HepG2 (cell line): Measurements from ENCODE around the gene PLEKHA5. TPM values are rescaled to one million over a fixed set of nuclear protein-coding genes. Genes with fewer than 3 reads are reported as not detected.

Source experiments
- ATAC-seq: fragments of 200-7000 bp; cut with Tn5 transposase; 3 replicates; pipeline ENCODE4 v1.9.1; 2020; ENCODE audit warnings: mild to moderate bottlenecking, moderate library complexity
- BruUV-seq: library from RNA; stranded (reverse); fragments of 400-500 nt; replicated peaks from 2 replicates; lab custom pipeline; 2021; lab: Mats Ljungman, UMichigan
- CTCF ChIA-PET: fragments of 300-600 bp; formaldehyde crosslinking; extraction: SDS; loops from one replicate; lab custom pipeline; 2021; ENCODE audit warnings: low total read pairs, inconsistent platforms, low intra/inter-chr PET ratio; lab: Yijun Ruan, JAX
- POLR2A ChIA-PET: fragments of 350-600 bp; sonication (Branson Sonifier 250); formaldehyde crosslinking; loops from one replicate; lab custom pipeline; 2020; ENCODE audit warnings: antibody characterized with exemption, inconsistent platforms; lab: Yijun Ruan, JAX
- DNase-seq: peaks from one replicate; pipeline ENCODE4 v3.0.0-alpha.2; 2015; ENCODE audit warnings: low spot score
- FAIRE-seq: peaks from 3 replicates; lab custom pipeline; 2011; peaks lifted over from hg19 to GRCh38; lab: Jason Lieb, UNC
- H2AFZ ChIP-seq: one replicate; pipeline ENCODE4 v1.6.1; 2011; ENCODE audit warnings: low read length, inconsistent platforms
- H3K27ac ChIP-seq: fragments of 300-600 bp; 3 replicates; pipeline ENCODE4 v1.8.0; 2011; ENCODE audit warnings: mixed run types, mild to moderate bottlenecking, mixed read lengths, low read length, inconsistent platforms; ENCODE audit not compliant: insufficient read depth; ENCODE audit errors: extremely low read length
- H3K27me3 ChIP-seq, 2 experiments: fragments of 200-600 bp in 1 of 2; 2 replicates in 1 of 2; 3 replicates in 1 of 2; pipeline versions ENCODE4 v1.6.0 to v1.8.0; 2011; ENCODE audit warnings: low read length in 2 of 2, mild to moderate bottlenecking in 2 of 2, moderate library complexity in 2 of 2, inconsistent platforms in 1 of 2; ENCODE audit not compliant: insufficient read depth in 2 of 2, control insufficient read depth in 1 of 2
- H3K36me3 ChIP-seq, 2 experiments: fragments of 200-600 bp in 1 of 2; replicated peaks in 1 of 2; 2 replicates in 1 of 2; 3 replicates in 1 of 2; pipeline versions ENCODE4 v1.5.1 to v1.8.0; 2011; ENCODE audit warnings: low read length in 2 of 2, inconsistent platforms in 1 of 2; ENCODE audit not compliant: insufficient read depth in 2 of 2, control insufficient read depth in 1 of 2
- H3K4me1 ChIP-seq: 2 replicates; pipeline ENCODE4 v1.5.1; 2012; ENCODE audit warnings: low read length, inconsistent platforms; ENCODE audit not compliant: insufficient read depth
- H3K4me2 ChIP-seq: 2 replicates; pipeline ENCODE4 v1.6.0; 2011; ENCODE audit warnings: low read depth, low read length, inconsistent platforms
- H3K4me3 ChIP-seq, 3 experiments: fragments of 200-600 bp in 1 of 3; sonication (generic), shearing (Covaris generic) in 1 of 3; replicated peaks in 1 of 3; 2 replicates each; pipeline ENCODE4 v1.5.1; 2011 to 2016; ENCODE audit warnings: low read length in 3 of 3, inconsistent platforms in 2 of 3, low read depth in 2 of 3, mild to moderate bottlenecking in 2 of 3, control low read depth in 1 of 3, mixed read lengths in 1 of 3; ENCODE audit not compliant: insufficient read depth in 1 of 3
- H3K79me2 ChIP-seq: one replicate; pipeline ENCODE4 v1.6.1; 2011; ENCODE audit warnings: low read length, inconsistent platforms; ENCODE audit not compliant: insufficient read depth
- H3K9ac ChIP-seq: 2 replicates; pipeline ENCODE4 v1.6.0; 2011; ENCODE audit warnings: mild to moderate bottlenecking, low read depth, low read length, inconsistent platforms; ENCODE audit not compliant: insufficient read depth
- H3K9me3 ChIP-seq: 2 replicates; pipeline ENCODE4 v1.5.1; 2012; ENCODE audit warnings: mild to moderate bottlenecking, low read length
- H4K20me1 ChIP-seq: 2 replicates; pipeline ENCODE4 v1.6.0; 2011; ENCODE audit warnings: inconsistent platforms, mild to moderate bottlenecking, low read length, moderate library complexity; ENCODE audit not compliant: insufficient read depth
- BHLHE40 ChIP-seq: IDR thresholded peaks from 2 replicates; pipeline ENCODE4 v1.6.1; 2011; ENCODE audit warnings: low read length, improper control_type of control experiment
- DRAP1 ChIP-seq: IDR thresholded peaks from 2 replicates; pipeline ENCODE4 v1.6.1; 2016; ENCODE audit warnings: missing genetic modification reagents, missing compliant biosample characterization
- HOXA3 ChIP-seq: sonication (generic); formaldehyde crosslinking; IDR thresholded peaks from 2 replicates; pipeline ENCODE4 v1.5.0; 2020; ENCODE audit warnings: missing genetic modification reagents
- KAT8 ChIP-seq: IDR thresholded peaks from 2 replicates; pipeline ENCODE4 v1.6.1; 2016; ENCODE audit warnings: missing genetic modification reagents, missing compliant biosample characterization
- LCORL ChIP-seq, 2 experiments: fragments of 450-650 bp in 1 of 2; sonication (generic) in 1 of 2; formaldehyde crosslinking in 1 of 2; IDR thresholded peaks; 2 replicates each; pipeline versions ENCODE4 v1.5.0 to v1.6.1; 2017 to 2020; ENCODE audit warnings: antibody characterized with exemption in 1 of 2, missing genetic modification reagents in 1 of 2
- MBD4 ChIP-seq: IDR thresholded peaks from 2 replicates; pipeline ENCODE4 v1.6.1; 2012; ENCODE audit warnings: low read length, inconsistent platforms, borderline replicate concordance
- SAFB2 ChIP-seq: sonication (generic); formaldehyde crosslinking; IDR thresholded peaks from 2 replicates; pipeline ENCODE4 v1.5.1; 2020; ENCODE audit warnings: missing genetic modification reagents, low read depth, mild to moderate bottlenecking, borderline replicate concordance
- SP1 ChIP-seq, 2 experiments: fragments of 450-650 bp in 1 of 2; sonication (generic) in 1 of 2; formaldehyde crosslinking in 1 of 2; IDR thresholded peaks; 2 replicates each; pipeline versions ENCODE4 v1.4.0 to v1.6.1; 2016 to 2020; ENCODE audit warnings: missing genetic modification reagents in 1 of 2
- TCF7L2 ChIP-seq: IDR thresholded peaks from 2 replicates; pipeline ENCODE4 v1.6.1; 2011; ENCODE audit warnings: mild to moderate bottlenecking, low read depth, low read length, moderate library complexity
- TFDP2 ChIP-seq: sonication (generic); formaldehyde crosslinking; IDR thresholded peaks from 2 replicates; pipeline ENCODE4 v1.4.0; 2020; ENCODE audit warnings: missing genetic modification reagents
- TRIM22 ChIP-seq: fragments of 450-650 bp; IDR thresholded peaks from 2 replicates; pipeline ENCODE4 v1.6.1; 2017
- XRCC5 ChIP-seq: fragments of 200-400 bp; formaldehyde crosslinking; optimal IDR thresholded peaks from 2 replicates; pipeline ENCODE3; 2017; ENCODE audit warnings: mild to moderate bottlenecking, low read length
- ZFP62 ChIP-seq: sonication (generic); formaldehyde crosslinking; IDR thresholded peaks from 2 replicates; pipeline ENCODE4 v1.4.0; 2020; ENCODE audit warnings: missing genetic modification reagents
- ZNF251 ChIP-seq: sonication (generic); formaldehyde crosslinking; IDR thresholded peaks from 2 replicates; pipeline ENCODE4 v1.9.0; 2021; ENCODE audit warnings: mild to moderate bottlenecking, missing genetic modification reagents
- ZNF264 ChIP-seq: sonication (generic); formaldehyde crosslinking; IDR thresholded peaks from 2 replicates; pipeline ENCODE4 v1.4.0; 2020; ENCODE audit warnings: missing genetic modification reagents
- ZNF605 ChIP-seq: sonication (generic); formaldehyde crosslinking; IDR thresholded peaks from 2 replicates; pipeline ENCODE4 v1.8.0; 2022; ENCODE audit warnings: mild to moderate bottlenecking, missing genetic modification reagents
- ZNF670 ChIP-seq: sonication (generic); formaldehyde crosslinking; IDR thresholded peaks from 2 replicates; pipeline ENCODE4 v1.8.0; 2022; ENCODE audit warnings: mild to moderate bottlenecking, missing genetic modification reagents, borderline replicate concordance
- ZNF678 ChIP-seq: sonication (generic); formaldehyde crosslinking; IDR thresholded peaks from 2 replicates; pipeline ENCODE4 v1.4.0; 2020; ENCODE audit warnings: mild to moderate bottlenecking, missing genetic modification reagents
- ZNF7 ChIP-seq: IDR thresholded peaks from 2 replicates; pipeline ENCODE4 v1.6.1; 2016; ENCODE audit warnings: missing biosample characterization, missing genetic modification reagents
- ZNF879 ChIP-seq: sonication (generic); formaldehyde crosslinking; IDR thresholded peaks from 2 replicates; pipeline ENCODE4 v1.8.1; 2023; ENCODE audit warnings: missing genetic modification reagents
- WGBS: methylation state at CpG from one replicate; pipeline ENCODE4 v1.1.6; 2017; ENCODE audit warnings: low lambda C conversion rate; 5-methylcytosine and 5-hydroxymethylcytosine counted together
- in situ Hi-C: cut with HindIII; loops from 2 replicates; pipeline ENCODE4 v1.10.0; 2017; ENCODE audit warnings: low pct_unique_long_range_greater_than_20kb; ENCODE audit not compliant: extremely low pct_ligation_motif_present
- intact Hi-C: fragments of 100-400 bp; cut with micrococcal nuclease; formaldehyde crosslinking; loops from one replicate; pipeline ENCODE4 v1.10.0; 2022; ENCODE audit not compliant: unreplicated experiment
- polyA plus RNA-seq, 8 experiments: library from polyadenylated mRNA; depleted of rRNA in 3 of 8; stranded (reverse) in 7 of 8; unstranded in 1 of 8; fragments of >200 nt; fragmentation: Illumina TruSeq in 4 of 8; extraction: Trizol in 4 of 8; gene quantifications; 2 replicates each; pipeline versions ENCODE4 v1.2.1 to v1.2.3, GENCODE V29; 2011 to 2016; ENCODE audit warnings: low read depth in 4 of 8, missing spikeins in 1 of 8, mixed read lengths in 1 of 8; ENCODE audit not compliant: insufficient read depth in 1 of 8
- total RNA-seq, 5 experiments: library from RNA; depleted of rRNA; stranded (reverse); fragments of >200 nt; fragmentation: Illumina TruSeq; extraction: Trizol; gene quantifications; 2 replicates each; pipeline ENCODE4 v1.2.3, GENCODE V29; 2016; ENCODE audit warnings: low read depth in 1 of 5

Gene PLEKHA5
- total and polyA plus RNA-seq, 2 of the 13 experiments (the other 11 are each of a cell fraction or from before 2014, with no cell fraction given): 4.2 to 15.4 TPM

- H2AFZ ChIP-seq: no peak overlapping the region
- TF ChIP-seq ZNF251 (no peak), ZNF605 (CRISPR knock-in tag) (no peak), ZFP62 (no peak), SP1 (IDR thresholded peaks at IDR 0.05) (no peak), SP1 (CRISPR knock-in tag; IDR thresholded peaks at IDR 0.05) (no peak), MBD4 (no peak), ZNF670 (no peak), TFDP2 (CRISPR knock-in tag) (no peak), LCORL (IDR thresholded peaks at IDR 0.05) (no peak), LCORL (CRISPR knock-in tag; IDR thresholded peaks at IDR 0.05) (no peak)
- TF ChIP-seq, all 625 proteins: peak for 0
- H3K4me1 ChIP-seq: peaks cover 6% of the 10 kb centered on the region
- ATAC-seq (no peak), DNase-seq (no peak), FAIRE-seq (no peak)
- H3K9me3 ChIP-seq: no peaks in the 10 kb centered on the region
- H3K27me3 ChIP-seq: no peaks in the 10 kb centered on the region
- WGBS: 87% methylated on average over 2 of the region's 2 CpGs
- H4K20me1 ChIP-seq: no peaks in the 10 kb centered on the region
- no peaks in the 10 kb centered on the region for H3K79me2 ChIP-seq
- ChIA-PET CTCF (no interaction called here), POLR2A (no interaction called here)
- no peak overlapping the region for H3K4me2 ChIP-seq
- no peak overlapping the region for H3K9ac ChIP-seq
- intact Hi-C loops (no loop called here), in situ Hi-C loops (loop anchor here (25.0 kb wide), 1 partner anchor 761 kb away; no protein-coding TSS in a partner anchor)
- H3K27ac ChIP-seq: no peak overlapping the region
- H3K4me3 ChIP-seq: no peak overlapping the region
- no TSS peak for BruUV-seq
- no peaks in the 10 kb centered on the region for H3K36me3 ChIP-seq
Measured at GRCh38 chr12:19198272-19198671, 68.7 kb downstream of the PLEKHA5 start.

GRCh38 chr12:19199332-19199731 lies 69.8 kb downstream of the PLEKHA5 start:
- H3K27me3 ChIP-seq: no peaks in the 10 kb centered on the region
- H3K4me1 ChIP-seq: peaks cover 6% of the 10 kb centered on the region
- no peak overlapping the region for H2AFZ ChIP-seq
- H4K20me1 ChIP-seq: no peaks in the 10 kb centered on the region
- BruUV-seq: no TSS peak
- H3K4me3 ChIP-seq: no peak overlapping the region
- H3K27ac ChIP-seq: no peak overlapping the region
- POLR2A ChIA-PET: no interaction called here
- no peaks in the 10 kb centered on the region for H3K79me2 ChIP-seq
- no peaks in the 10 kb centered on the region for H3K36me3 ChIP-seq
- ATAC-seq (no peak), DNase-seq (no peak), FAIRE-seq (no peak)
- no peak overlapping the region for H3K4me2 ChIP-seq
- in situ Hi-C loops (loop anchor here (25.0 kb wide), 1 partner anchor 762 kb away; no protein-coding TSS in a partner anchor), intact Hi-C loops (no loop called here)
- no peaks in the 10 kb centered on the region for H3K9me3 ChIP-seq
- H3K9ac ChIP-seq: no peak overlapping the region
- CTCF ChIA-PET: no interaction called here
- WGBS: 92% methylated on average over 1 of the region's 1 CpG
- TF ChIP-seq SAFB2: no peak
- TF ChIP-seq ZNF7 (CRISPR knock-in tag): no peak
- TF ChIP-seq TRIM22: no peak
- TF ChIP-seq XRCC5: no peak
- no peak for TF ChIP-seq KAT8 (CRISPR knock-in tag)
- TF ChIP-seq ZNF879 (CRISPR knock-in tag): no peak
- no peak for TF ChIP-seq HOXA3
- no peak for TF ChIP-seq ZNF678
- no peak for TF ChIP-seq BHLHE40
- no peak for TF ChIP-seq ZNF264 (CRISPR knock-in tag)
- no peak for TF ChIP-seq TCF7L2
- TF ChIP-seq DRAP1 (CRISPR knock-in tag): no peak
